Fibroblast of lung (primary cell): ENCODE measurements around the gene DPYD.

Experiments
- CTCF ChIP-seq, 2 donors: IDR thresholded peaks in 1 of 2; conservative IDR thresholded peaks in 1 of 2; 1 replicate in 1 of 2; 2 replicates in 1 of 2; pipeline ENCODE4 v1.5.1; 2011 to 2012; ENCODE audit warnings: low read length in 2 of 2, control low read depth in 1 of 2, inconsistent platforms in 1 of 2, low read depth in 1 of 2, mild to moderate bottlenecking in 1 of 2
- EZH2 ChIP-seq: IDR thresholded peaks from 2 replicates; pipeline ENCODE4 v1.5.1; 2012; ENCODE audit warnings: low read length, control low read depth, mild to moderate bottlenecking; ENCODE audit errors: missing control alignments

DNA sequence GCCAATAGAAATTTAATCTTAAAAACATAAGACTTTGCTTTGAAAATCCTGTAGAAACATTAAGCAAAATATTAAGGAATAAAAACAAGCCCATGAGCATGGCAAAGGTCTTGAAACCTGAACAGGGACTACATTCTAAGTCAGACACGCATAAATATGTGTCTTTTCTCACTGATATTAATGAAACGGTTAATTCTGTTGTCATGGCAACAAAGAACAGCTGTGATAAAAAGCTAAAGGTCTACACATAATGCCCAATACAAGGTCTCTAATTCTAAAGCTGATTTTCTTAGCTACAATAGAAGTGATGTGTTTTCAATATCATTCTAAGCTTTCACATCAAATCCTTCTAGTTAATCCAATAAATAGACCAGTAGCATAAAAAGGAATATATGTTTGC is 867.6 kb downstream of the DPYD start:
- TF ChIP-seq CTCF (conservative IDR thresholded peaks at IDR 0.05 in 1 of 2, IDR thresholded peaks at IDR 0.05 in 1 of 2; ENCODE audit: low read depth in 1 of 2, low read length in 2 of 2) = no peak
- no peak for TF ChIP-seq EZH2
